ENCODE results near the gene COLGALT1. TPM values are rescaled to one million over a fixed set of nuclear protein-coding genes. Genes with fewer than 3 reads are reported as not detected.

Gene COLGALT1
- polyA plus RNA-seq, 1 of the 3 experiments (the other 2 are of a cell fraction), result 83.8 TPM

- Histone ChIP-seq H3K4me1 (ENCODE audit: control insufficient read depth in 1 of 2, insufficient read depth in 2 of 2, low read depth in 1 of 2, low read length in 1 of 2) (no peaks in the 10 kb centered on the region), H3K27me3 (ENCODE audit: insufficient read depth) (no peaks in the 10 kb centered on the region), H3F3A (replicated peaks; ENCODE audit: insufficient read depth) (no peaks in the 10 kb centered on the region), H3K9me3 (no peaks in the 10 kb centered on the region), H3K4me2 (no peak overlapping the region), H2AFZ (ENCODE audit: low read depth) (no peak overlapping the region), H3K27ac (ENCODE audit: low read depth in 2 of 2, low read length in 1 of 2) (no peak overlapping the region), H3K36me3 (replicated peaks in 1 of 2; ENCODE audit: control insufficient read depth in 1 of 2, insufficient read depth in 2 of 2, low read length in 1 of 2) (peaks cover 5 to 23% of the 10 kb centered on the region in 2 experiments), H4K20me1 (ENCODE audit: insufficient read depth) (no peaks in the 10 kb centered on the region), H3K79me2 (ENCODE audit: insufficient read depth) (peaks cover 17% of the 10 kb centered on the region), H3K4me3 (ENCODE audit: low read depth in 2 of 2, low read length in 1 of 2) (no peak overlapping the region), H3K9ac (no peak overlapping the region), H3K9me2 (no peaks in the 10 kb centered on the region)
- DNase-seq, result no peak
- TF ChIP-seq, protein P1, sequence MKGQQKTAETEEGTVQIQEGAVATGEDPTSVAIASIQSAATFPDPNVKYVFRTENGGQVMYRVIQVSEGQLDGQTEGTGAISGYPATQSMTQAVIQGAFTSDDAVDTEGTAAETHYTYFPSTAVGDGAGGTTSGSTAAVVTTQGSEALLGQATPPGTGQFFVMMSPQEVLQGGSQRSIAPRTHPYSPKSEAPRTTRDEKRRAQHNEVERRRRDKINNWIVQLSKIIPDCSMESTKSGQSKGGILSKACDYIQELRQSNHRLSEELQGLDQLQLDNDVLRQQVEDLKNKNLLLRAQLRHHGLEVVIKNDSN (IDR thresholded peaks at IDR 0.05; ENCODE audit: borderline replicate concordance, low read depth), result no peak
- TF ChIP-seq NFIC (IDR thresholded peaks at IDR 0.05; ENCODE audit: borderline replicate concordance) (no peak), GATA2 (CRISPR knock-in tag; IDR thresholded peaks at IDR 0.05) (no peak), TAF1 (IDR thresholded peaks at IDR 0.05; ENCODE audit: borderline replicate concordance, low read depth, low read length) (no peak)
- ChIA-PET POLR2A (no interaction called here), CTCF (interaction anchor here (2.3 kb wide), 1 partner anchor 11 kb away, joined by 11 read pairs; no protein-coding TSS in a partner anchor)
- WGBS (ENCODE audit: low lambda C conversion rate), result 98% methylated on average over 4 of the region's 4 CpGs
Observed at GRCh38 chr19:17562097-17562496, 6.6 kb downstream of the COLGALT1 start.

DNA sequence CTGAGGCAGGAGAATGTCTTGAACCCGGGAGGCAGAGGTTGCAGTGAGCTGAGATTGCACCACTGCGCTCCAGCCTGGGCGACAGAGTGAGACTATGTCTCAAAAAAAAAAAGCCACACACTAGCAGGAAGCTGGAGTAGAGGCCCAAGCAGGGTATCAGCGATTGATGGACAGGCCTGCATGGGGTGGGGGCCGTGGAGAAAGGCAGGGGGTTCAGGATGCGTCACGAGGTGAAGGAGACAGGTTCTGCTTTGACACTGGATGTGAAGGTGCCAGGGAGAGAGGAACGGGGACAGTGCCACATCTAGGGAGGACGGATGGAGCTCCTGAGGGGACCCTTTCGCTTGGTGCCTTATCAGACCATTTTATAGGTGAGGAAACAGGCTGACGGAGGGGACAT lies 7.1 kb downstream of the COLGALT1 start:
- Histone ChIP-seq H3K9ac (no peak overlapping the region), H3K4me1 (ENCODE audit: control insufficient read depth in 1 of 2, insufficient read depth in 2 of 2, low read depth in 1 of 2, low read length in 1 of 2) (no peaks in the 10 kb centered on the region), H3K9me3 (no peaks in the 10 kb centered on the region), H4K20me1 (ENCODE audit: insufficient read depth) (no peaks in the 10 kb centered on the region), H3F3A (replicated peaks; ENCODE audit: insufficient read depth) (no peaks in the 10 kb centered on the region), H3K36me3 (replicated peaks in 1 of 2; ENCODE audit: control insufficient read depth in 1 of 2, insufficient read depth in 2 of 2, low read length in 1 of 2) (peaks cover 5 to 23% of the 10 kb centered on the region in 2 experiments), H3K27ac (ENCODE audit: low read depth in 2 of 2, low read length in 1 of 2) (no peak overlapping the region), H2AFZ (ENCODE audit: low read depth) (no peak overlapping the region), H3K4me3 (ENCODE audit: low read depth in 2 of 2, low read length in 1 of 2) (no peak overlapping the region), H3K79me2 (ENCODE audit: insufficient read depth) (peaks cover 12% of the 10 kb centered on the region), H3K9me2 (no peaks in the 10 kb centered on the region), H3K27me3 (ENCODE audit: insufficient read depth) (no peaks in the 10 kb centered on the region), H3K4me2 (no peak overlapping the region)
- DNase-seq, result no peak
- TF ChIP-seq MAX (IDR thresholded peaks at IDR 0.05; ENCODE audit: low read depth), result no peak
- no peak for TF ChIP-seq RAD21 (IDR thresholded peaks at IDR 0.05; ENCODE audit: low read length)
- 84% methylated on average over 10 of the region's 11 CpGs for WGBS (ENCODE audit: low lambda C conversion rate)
- ChIA-PET CTCF (interaction anchor here (2.3 kb wide), 1 partner anchor 11 kb away, joined by 11 read pairs; no protein-coding TSS in a partner anchor), POLR2A (no interaction called here)

DNA sequence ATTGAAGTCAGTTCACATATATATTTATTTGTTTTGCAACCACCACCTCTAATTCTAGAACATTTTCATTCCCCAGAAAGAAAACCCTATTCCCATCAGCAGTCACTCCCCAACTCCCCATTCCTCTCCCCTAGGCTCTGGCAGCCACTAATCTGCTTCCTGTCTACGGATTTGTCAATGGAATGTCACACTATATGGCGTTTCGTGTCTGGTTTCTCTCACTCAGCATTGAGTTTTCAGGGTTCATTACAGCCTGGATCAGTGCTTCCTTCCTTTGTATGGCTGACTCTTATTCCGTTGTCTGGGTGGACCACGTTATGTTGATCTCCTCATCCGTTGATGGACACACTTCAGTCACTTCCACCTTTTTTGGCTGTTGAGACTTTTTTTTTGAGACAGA lies 9.3 kb downstream of the COLGALT1 start:
- Histone ChIP-seq H3K4me3 (ENCODE audit: low read depth in 2 of 2, low read length in 1 of 2) (no peak overlapping the region), H3K27ac (ENCODE audit: low read depth in 2 of 2, low read length in 1 of 2) (no peak overlapping the region), H3K9me3 (no peaks in the 10 kb centered on the region), H3K79me2 (ENCODE audit: insufficient read depth) (peaks cover 11% of the 10 kb centered on the region; the same call in 1 of the 2 replicates), H3K36me3 (replicated peaks in 1 of 2; ENCODE audit: control insufficient read depth in 1 of 2, insufficient read depth in 2 of 2, low read length in 1 of 2) (peaks cover 13 to 24% of the 10 kb centered on the region in 2 experiments), H4K20me1 (ENCODE audit: insufficient read depth) (no peaks in the 10 kb centered on the region), H2AFZ (ENCODE audit: low read depth) (no peak overlapping the region), H3F3A (replicated peaks; ENCODE audit: insufficient read depth) (no peaks in the 10 kb centered on the region), H3K4me2 (no peak overlapping the region), H3K4me1 (ENCODE audit: control insufficient read depth in 1 of 2, insufficient read depth in 2 of 2, low read depth in 1 of 2, low read length in 1 of 2) (no peaks in the 10 kb centered on the region), H3K9ac (no peak overlapping the region), H3K9me2 (no peaks in the 10 kb centered on the region), H3K27me3 (ENCODE audit: insufficient read depth) (no peaks in the 10 kb centered on the region)
- ChIA-PET CTCF (interaction anchor here (1.1 kb wide), 1 partner anchor 9 kb away, joined by 7 read pairs; no protein-coding TSS in a partner anchor), POLR2A (no interaction called here)
- WGBS (ENCODE audit: low lambda C conversion rate), result 81% methylated on average over 6 of the region's 6 CpGs
- no peak for TF ChIP-seq SMC3 (IDR thresholded peaks at IDR 0.05; ENCODE audit: low read depth, low read length)
- TF ChIP-seq JUND (IDR thresholded peaks at IDR 0.05), result no peak
- TF ChIP-seq FOXM1 (IDR thresholded peaks at IDR 0.05; ENCODE audit: low read depth), result no peak
- no peak for TF ChIP-seq NFIC (IDR thresholded peaks at IDR 0.05; ENCODE audit: borderline replicate concordance)
- no peak for TF ChIP-seq PBX3 (IDR thresholded peaks at IDR 0.05)
- no peak for TF ChIP-seq YY1 (IDR thresholded peaks at IDR 0.05; ENCODE audit: low read depth)
- no peak for TF ChIP-seq RCOR1 (IDR thresholded peaks at IDR 0.05; ENCODE audit: low read length)
- TF ChIP-seq MEF2A (IDR thresholded peaks at IDR 0.05; ENCODE audit: borderline replicate concordance, low read depth), result no peak
- no peak for TF ChIP-seq ELF1 (IDR thresholded peaks at IDR 0.05)
- TF ChIP-seq TAF1 (IDR thresholded peaks at IDR 0.05; ENCODE audit: borderline replicate concordance, low read depth, low read length), result no peak
- no peak for TF ChIP-seq SIN3A (IDR thresholded peaks at IDR 0.05; ENCODE audit: borderline replicate concordance, low read depth, low read length)
- TF ChIP-seq TCF12 (IDR thresholded peaks at IDR 0.05), result no peak
- TF ChIP-seq RAD21 (IDR thresholded peaks at IDR 0.05; ENCODE audit: low read length), result no peak
- no peak for TF ChIP-seq GATA2 (CRISPR knock-in tag; IDR thresholded peaks at IDR 0.05)
- no peak for TF ChIP-seq RFX5 (IDR thresholded peaks at IDR 0.05; ENCODE audit: low read length)
- DNase-seq, result no peak

Data from SK-N-SH (cell line).